Stimulated activated CD8-positive, alpha-beta memory T cell treated with anti-CD3 and anti-CD28 coated beads, Interleukin-4, amount 100 ng/mL, for 1 hour (primary cell): ENCODE results near the gene PCSK6.

Experiments used
- DNase-seq, 2 donors: peaks; one replicate each; pipeline ENCODE4 v3.0.0-alpha.2; 2020; ENCODE audit warnings: low read depth in 2 of 2, low spot score in 1 of 2

Gene PCSK6

DNA sequence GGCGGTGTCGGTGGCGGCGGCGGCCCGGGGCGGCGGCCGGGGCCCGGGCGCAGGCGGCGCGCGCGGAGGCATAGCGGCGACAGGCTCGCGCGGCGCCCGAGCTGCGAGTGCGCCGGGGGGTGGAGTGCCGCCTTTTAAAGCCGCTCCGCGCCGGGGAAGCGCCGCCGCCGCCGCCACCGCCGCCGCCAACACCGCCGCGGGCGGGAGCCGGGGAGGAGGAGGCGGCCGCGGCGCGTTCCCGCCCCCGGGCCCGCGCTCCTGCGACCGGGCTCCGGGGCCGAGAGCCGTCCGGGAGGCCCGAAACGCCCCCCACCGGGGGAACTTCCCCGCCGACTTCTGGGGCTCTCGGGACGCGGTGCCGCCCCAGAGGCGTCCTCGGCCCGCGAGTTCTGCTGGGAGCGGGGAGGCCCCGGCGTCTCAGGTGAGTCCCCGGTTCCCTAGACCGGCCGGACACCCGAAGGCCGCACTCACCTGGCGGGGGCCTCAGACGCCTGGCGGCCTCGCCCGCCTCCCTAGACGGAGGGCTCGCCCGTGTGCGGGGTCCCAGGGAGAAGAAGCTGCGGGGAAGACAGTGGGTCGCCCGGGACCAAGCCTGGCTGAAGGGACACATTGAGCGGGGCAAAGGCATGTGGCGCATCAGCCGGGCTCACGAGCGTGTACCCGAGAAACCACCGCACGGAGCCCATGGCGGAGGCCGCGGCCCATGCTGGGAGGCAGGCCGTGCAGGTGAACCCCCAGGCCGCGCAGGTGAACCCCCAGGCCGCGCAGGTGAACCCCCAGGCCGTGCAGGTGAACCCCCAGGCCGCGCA lies at the start of gene PCSK6:
TSS of gene PCSK6 (minus strand) at position 109 of the 809 bp plus-strand sequence. CDS start at position 72, 37 bp downstream.
- DNase-seq, result no peak

DNA sequence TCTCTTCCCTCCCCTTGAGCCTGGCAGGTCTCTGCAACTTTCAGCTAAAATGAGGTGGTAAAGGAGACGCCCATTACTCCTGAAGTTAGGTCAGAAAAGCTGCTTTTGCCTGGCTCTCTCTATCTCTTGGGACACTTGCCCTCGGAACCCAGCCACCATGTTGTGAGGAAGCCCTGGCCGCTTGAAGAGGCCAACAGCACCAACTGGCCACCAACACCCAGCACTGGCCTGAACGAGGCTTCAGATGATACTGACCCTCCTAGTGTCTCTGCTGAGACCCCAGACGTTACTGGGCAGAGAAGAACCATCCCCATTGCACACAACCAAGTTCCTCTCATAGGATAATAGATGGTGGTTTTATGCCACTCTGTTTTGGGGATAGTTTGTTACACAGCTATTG lies 49.5 kb upstream of the PCSK6 start:
- no peak for DNase-seq

- DNase-seq, result no peak
Observed at GRCh38 chr15:101538177-101538576, 48.7 kb upstream of the PCSK6 start.

GRCh38 chr15:101537483-101538080 lies 48.1 kb upstream of the PCSK6 start:
- no peak for DNase-seq

DNA sequence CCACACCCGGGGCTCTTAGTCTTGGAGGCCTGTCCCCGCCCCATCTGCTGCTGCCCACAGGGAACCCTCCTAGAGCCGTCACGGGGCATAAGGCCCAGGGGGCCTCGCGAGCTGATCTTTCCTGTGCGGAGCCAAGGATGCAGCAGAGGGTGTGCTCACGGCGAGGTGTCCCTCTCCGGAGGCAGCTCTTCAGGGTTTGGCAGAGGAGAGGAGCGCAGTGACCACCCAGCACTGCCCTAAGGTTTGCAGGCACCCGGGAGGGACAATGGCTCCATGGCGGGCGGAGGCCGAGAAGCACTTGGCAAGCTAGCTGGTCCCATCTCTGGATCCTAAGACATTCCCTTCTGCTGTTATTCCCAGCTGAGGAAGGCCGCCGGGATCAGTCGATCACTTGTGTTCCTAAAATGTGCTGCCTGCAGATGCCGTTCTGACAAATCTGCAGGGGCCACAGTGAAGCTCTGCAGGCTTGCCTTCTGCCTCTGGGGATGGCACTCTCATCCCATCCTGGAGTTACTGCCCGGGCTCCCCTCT lies 47.4 kb upstream of the PCSK6 start:
- no peak for DNase-seq

DNA sequence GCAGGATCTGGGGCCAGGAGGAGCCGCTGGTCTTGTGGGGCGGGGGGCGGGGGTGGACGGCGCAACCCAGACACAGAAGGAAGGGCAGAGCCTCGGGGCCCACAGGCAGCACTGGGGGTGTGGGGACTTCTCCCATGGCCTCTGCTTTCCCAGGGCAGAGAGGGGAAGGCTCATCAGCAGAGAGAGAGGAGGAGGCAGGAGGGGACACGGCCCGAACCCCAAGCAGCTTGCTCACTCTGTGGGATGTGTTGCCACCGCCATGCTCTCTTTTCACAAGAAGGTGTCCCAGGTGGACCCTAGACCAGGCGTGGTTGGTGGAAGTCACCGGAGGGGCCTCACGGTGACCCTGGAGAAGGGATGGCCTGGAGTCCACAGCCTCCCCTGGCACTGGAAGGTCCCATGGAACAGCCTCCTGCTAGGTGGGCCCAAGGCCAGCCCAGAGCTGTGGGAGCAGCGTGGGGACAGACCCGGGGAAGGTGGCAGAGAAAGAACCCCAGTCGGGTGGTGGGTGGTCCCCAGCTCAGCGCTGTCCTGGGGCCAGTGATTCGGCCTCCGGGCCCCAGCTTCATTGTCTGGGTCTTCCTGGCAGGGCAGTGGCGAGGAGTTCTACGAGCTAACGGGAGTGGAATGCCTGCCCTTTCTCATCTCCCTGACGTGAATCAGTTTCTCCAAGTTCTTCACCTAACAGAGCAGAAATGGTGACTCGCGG lies 46.8 kb upstream of the PCSK6 start:
- no peak for DNase-seq

DNA sequence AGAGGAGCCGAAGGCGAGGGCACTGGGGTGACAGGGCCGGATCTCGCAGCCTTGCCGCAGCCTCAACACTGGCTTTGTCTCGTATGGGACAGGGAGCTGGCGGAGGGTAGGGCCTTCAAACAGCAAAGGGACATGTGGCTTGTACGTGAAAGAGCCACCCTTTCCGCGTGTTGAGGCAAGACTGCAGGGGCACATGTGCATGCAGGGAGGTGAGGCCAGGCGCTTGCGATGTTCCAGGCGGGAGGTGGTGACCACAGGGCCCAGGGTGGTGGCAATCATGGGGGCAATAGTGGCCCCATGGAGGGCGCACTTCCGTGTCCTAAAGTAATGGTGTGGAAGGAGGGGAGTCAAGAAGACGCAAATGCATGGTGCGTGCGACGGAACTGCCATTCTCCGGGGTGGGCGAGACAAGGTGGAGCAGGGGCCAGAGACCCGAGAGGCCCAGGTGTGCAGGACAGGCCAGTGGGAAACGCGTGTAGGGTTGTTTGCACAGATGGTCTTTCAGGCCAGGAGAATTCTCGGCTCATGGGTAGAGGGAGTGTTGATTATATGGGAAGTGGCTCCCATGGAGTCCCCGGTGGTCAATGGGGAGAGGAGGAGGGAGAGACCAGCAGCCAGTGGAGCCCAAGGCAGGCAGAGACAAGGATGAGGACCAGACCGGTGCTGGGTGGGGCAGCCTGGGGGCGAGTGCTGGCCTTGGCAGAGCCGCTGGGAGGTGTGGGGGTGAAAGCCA lies 45.8 kb upstream of the PCSK6 start:
- DNase-seq, result no peak

DNA sequence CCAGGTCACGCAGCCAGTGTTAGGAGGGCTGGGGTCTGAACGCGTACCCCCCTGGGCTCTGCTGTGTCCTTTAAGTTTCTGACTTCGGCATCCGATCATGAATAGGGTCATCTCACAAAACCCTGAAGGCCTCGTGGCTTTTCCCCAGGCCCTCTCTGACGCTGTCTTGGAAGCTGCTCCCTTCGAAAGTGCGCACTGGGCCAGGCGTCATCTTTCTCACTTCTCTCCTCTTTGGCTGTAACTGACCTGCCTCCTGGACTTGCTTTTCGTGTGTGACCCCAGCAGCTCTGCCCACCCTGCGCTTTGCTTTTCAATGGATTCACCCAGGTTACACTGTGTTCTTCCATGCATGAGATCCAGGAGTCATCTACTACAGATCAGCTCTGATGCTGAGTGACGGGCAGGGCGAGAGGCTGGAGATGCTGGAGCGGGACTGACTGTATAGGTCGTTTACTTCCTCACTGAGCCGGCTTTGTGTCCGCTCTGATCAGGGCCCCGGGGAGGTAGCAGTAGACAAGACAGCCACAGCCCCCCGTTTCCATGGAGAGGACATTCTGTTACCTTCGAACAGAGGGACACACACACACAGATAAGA lies 45.0 kb upstream of the PCSK6 start:
- DNase-seq, result no peak

- DNase-seq, result no peak
Observed at GRCh38 chr15:101533371-101534140, 44.0 kb upstream of the PCSK6 start.

DNA sequence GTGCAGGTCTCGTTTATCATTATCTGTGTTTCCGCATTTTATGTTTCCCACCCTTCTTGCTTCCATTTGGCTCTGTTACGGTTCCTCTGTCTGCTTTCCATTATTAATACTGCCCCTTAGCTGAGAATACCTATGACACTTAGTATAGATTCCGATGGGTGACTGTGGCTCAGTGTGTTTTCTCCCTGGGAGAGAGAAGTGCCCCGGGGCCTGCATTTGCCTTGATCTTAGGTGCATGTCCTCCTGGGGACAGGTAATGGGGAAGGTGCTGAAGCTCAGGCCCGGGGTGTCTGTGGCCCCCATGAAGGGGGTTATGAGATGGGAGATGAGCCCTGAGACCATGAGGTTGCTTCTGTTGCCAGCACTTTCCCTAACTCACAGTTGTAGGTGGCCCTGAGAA lies 43.4 kb upstream of the PCSK6 start:
- DNase-seq, result no peak

GRCh38 chr15:101531170-101531569 lies 41.7 kb upstream of the PCSK6 start:
- DNase-seq, result no peak

DNA sequence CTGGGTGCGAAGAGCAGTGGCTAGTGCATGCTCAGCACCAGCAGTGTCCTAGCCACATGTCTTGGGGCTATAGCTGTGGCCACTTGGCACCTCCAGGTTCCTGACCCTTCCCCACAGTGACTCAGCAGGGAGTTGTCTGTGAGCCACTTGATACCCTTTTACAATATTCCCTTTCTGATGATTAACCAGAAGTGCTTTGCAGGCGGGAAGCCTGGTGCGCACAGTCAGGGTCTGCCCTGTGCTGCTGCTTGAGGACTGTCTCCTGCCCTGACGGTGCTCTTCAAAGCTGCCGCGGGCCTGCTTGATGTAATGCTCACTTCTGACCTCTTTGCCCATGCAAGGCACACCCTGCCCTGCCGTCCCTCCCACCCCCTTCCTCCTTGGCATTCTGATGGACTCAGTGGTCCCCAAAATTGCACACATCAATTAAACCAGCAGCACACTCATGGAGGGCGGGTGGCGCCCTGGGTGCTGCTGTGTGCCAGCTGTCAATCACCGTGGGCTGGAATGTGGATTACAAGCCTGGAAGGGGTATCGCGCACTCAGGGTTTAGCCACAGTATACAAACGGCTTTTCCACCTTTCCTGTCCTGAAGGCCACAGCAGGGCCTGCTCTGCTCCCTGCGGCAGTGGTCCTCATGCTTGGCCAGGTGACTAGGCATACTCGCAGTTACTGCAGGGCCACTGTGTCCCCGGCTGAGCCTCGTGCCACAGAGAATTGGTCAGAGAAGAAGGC lies 40.9 kb upstream of the PCSK6 start:
- no peak for DNase-seq

DNA sequence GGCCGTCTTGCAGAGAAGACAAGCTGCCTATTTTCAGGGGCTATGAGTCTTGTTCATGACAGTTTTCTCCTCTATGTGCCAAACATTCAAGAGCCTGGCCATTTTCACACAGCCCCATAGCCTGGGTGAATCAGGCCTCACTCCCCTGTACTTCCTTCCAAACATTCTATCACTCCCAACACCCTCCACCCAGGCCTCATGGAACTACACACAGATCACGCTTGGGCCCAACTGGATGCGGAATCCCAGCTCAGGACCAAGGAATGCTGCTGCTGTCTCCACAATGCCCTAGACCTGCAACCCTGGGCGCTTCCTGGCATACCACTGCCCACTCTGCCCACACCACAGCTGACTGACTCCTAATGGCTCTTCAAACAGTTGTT lies 39.4 kb upstream of the PCSK6 start:
- DNase-seq, result no peak

DNA sequence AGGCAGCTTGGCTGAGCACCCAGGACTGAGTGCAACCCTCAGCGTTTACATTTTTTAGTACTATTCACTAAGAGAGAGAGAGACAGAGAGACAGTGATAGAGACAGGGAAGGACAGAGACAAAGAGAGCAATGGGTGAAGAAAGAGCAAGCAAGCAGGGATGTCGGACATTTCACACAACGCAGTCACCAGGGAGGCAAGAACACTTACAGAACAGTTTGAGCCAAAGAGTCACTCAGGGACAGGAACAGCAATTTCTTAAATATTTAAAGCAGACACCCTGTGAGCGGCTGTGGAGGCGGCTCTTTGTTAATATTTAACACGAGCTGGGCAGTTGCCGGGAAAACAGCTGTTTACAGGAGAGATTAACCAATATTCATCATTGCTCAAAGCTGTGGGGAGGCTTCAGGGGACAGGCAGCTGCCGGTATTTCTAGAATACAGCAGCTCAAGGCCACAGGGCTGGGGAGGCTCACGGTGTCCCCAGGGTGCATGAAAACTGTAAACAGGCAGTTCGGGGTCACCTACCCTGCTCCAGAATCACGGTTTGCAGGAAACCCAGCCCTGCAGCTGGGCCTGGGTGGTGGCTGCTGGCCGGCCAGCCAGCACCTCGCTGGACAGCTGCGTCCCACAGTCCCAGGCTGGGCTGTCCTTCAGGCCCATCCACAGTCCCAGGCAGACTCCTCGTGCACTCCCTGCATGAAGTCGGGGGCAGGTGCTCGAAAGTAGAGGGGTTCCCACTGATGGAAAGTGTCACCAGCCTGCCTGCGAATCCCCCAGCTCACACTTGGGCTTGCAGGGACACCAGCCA lies 38.8 kb upstream of the PCSK6 start:
- no peak for DNase-seq

DNA sequence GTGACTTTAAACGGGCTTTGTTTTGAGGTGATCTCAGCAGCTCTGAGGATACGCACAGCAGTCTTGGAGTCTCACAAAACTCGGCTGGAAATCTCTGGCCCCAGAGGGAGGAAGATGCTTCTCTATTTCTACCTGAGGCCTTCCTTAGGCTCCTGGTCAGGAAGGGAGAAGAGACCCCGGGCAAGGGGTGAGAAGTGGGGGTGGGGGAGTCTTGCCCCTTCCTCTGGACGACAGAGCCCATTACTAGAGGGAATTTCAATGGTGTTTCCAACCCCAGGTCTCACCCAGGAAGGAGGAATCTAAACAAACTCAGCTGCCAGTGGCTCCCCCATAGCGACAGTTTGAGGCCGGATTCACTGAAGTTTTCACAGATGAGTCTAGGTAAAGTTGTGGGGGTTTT lies 37.4 kb upstream of the PCSK6 start:
- no peak for DNase-seq

DNA sequence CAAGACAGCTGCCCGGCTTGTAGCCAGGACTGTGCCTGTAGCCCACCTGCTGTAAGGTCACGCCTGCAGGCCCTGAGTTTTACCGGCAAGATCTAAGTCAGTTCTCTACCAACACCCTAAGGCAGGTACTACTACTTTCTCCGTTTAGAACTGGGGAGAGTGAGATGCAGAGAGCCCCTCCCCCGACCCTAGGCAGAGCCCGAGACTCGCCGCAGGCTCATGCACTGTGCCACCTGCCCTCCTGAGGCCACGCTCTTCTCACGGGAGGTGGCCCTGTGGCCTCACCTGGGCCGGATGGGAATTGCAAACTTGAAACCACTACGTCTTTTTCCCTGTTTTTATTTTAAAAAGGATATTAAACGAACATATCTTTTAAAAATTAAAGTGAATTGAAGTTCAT lies 36.9 kb upstream of the PCSK6 start:
- DNase-seq, result no peak

- DNase-seq, result no peak
Observed at GRCh38 chr15:101526021-101526420, 36.5 kb upstream of the PCSK6 start.

DNA sequence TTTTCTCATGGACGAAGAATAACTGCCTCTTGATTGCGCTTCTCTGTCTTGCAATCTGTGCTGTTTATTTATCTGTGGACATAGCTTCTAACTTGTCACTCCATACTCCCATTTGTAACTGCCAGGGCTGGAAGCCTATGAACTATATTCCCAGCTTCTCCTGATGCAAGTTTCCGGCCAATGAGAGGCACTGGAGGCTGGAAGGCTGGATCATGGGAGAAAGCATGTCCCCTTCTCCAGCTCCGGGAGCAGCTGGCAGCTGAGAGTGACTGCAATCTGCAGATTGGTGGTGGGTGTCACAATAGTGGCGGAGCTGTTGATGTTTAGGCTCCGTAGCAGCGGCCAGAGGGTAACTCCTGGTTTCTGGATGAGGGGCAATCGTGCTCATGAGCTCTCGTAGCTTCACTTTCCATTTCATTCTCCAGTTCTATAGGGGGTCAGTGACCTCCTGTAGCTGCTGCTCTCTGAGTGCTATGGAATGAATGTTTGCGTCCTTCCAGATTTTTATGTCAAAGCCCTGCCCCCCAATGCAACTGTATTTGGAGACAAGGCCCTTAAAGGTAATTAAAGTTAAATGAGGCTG lies 35.7 kb upstream of the PCSK6 start:
- DNase-seq, result no peak
